Adrenal gland (tissue), 12 donors: Measurements from ENCODE around the gene PPT1. TPM values are rescaled to one million over a fixed set of nuclear protein-coding genes. Genes with fewer than 3 reads are reported as not detected.

Experiments used
- DNase-seq, 7 donors: peaks; one replicate each; pipeline ENCODE4 v3.0.0-alpha.2; 2019 to 2020
- H3K27ac ChIP-seq, 5 donors: fragments of 200-600 bp; sonication (generic) in 4 of 5; 1 replicate in 3 of 5; 2 replicates in 2 of 5; pipeline versions ENCODE4 v1.5.1 to v1.8.0; 2016 to 2020; ENCODE audit warnings: mild to moderate bottlenecking in 1 of 5
- H3K27me3 ChIP-seq: fragments of 200-600 bp; 2 replicates; pipeline ENCODE4 v1.8.0; 2021
- H3K36me3 ChIP-seq, 2 donors: fragments of 200-600 bp; replicated peaks in 1 of 2; 1 replicate in 1 of 2; 2 replicates in 1 of 2; pipeline versions ENCODE4 v1.5.1 to v1.8.0; 2018 to 2022
- H3K4me1 ChIP-seq, 2 donors: fragments of 200-600 bp; replicated peaks in 1 of 2; 1 replicate in 1 of 2; 2 replicates in 1 of 2; pipeline versions ENCODE4 v1.5.1 to v1.8.0; 2018 to 2021
- H3K4me3 ChIP-seq, 4 donors: fragments of 200-600 bp; sonication (generic) in 3 of 4; one replicate each; pipeline ENCODE4 v1.5.1; 2016 to 2018
- H3K9me3 ChIP-seq, 3 donors: fragments of 200-600 bp; sonication (generic) in 1 of 3; replicated peaks in 1 of 3; 1 replicate in 2 of 3; 2 replicates in 1 of 3; pipeline versions ENCODE4 v1.5.1 to v1.8.0; 2016 to 2021
- POLR2A ChIP-seq, 2 donors: fragments of 450-650 bp; IDR thresholded peaks; one replicate each; pipeline ENCODE4 v1.6.1; 2017; ENCODE audit warnings: antibody characterized with exemption in 2 of 2, mild to moderate bottlenecking in 2 of 2, moderate library complexity in 1 of 2
- WGBS, 4 donors: extraction: QIAGEN DNeasy Blood & Tissue Kit in 2 of 4; methylation state at CpG; one replicate each; pipeline versions ENCODE4 v1.1.5 to v1.1.7; 2013 to 2017; 5-methylcytosine and 5-hydroxymethylcytosine counted together
- intact Hi-C, 2 donors: fragments of 100-400 bp; cut with DNase I; formaldehyde crosslinking; loops; one replicate each; pipeline versions ENCODE4 v1.14.1 to v1.15.0; 2022 to 2023
- polyA plus RNA-seq, 3 donors: library from polyadenylated mRNA; stranded (reverse); fragments of 200-250 nt in 2 of 3; fragments of 350-450 nt in 1 of 3; fragmentation: Illumina TruSeq in 1 of 3; extraction: RNeasy Lipid Tissue Mini Kit (QIAGEN cat#74804) in 1 of 3; gene quantifications; one replicate each; pipeline ENCODE4 v1.2.3, GENCODE V29; 2013 to 2014
- total RNA-seq, 9 donors: library from RNA; depleted of rRNA in 4 of 9; stranded (reverse); fragments of >200 nt in 4 of 9; fragments of 120-200 nt in 1 of 9; fragmentation: NEBNext Ultra II Directional in 1 of 9; extraction: Animal tissue kit (Norgen Biotek cat#: 25700) in 1 of 9; gene quantifications; one replicate each; pipeline versions ENCODE4 v1.1.0 to v1.2.4, GENCODE V29; 2013 to 2023
- TF ChIP-seq, protein P1 (sequence below), 6 experiments: fragments of 450-650 bp in 4 of 6; fragments of 200-600 bp in 2 of 6; sonication (generic) in 1 of 6; IDR thresholded peaks; 1 replicate in 5 of 6; 2 replicates in 1 of 6; pipeline versions ENCODE4 v1.5.1 to v1.8.0; 2016 to 2021; ENCODE audit warnings: antibody characterized with exemption in 6 of 6, mild to moderate bottlenecking in 2 of 6, moderate library complexity in 1 of 6
- donor health status: healthy with polysubstance abuse.
- donor health status: Bipolar disorder and iron deficiency.
- donor health status: DM: yes; HTN: yes; CAD: no.
- donor health status: DM: no; HTN: no; CAD: no.
- donor health status: DM: no; HTN: no; CAD: no.
- donor health status: DM: yes; HTN: yes; CAD: no.

Gene PPT1
- total and polyA plus RNA-seq, 12 donors = 55.3 to 136 (median 76.6) TPM

DNA sequence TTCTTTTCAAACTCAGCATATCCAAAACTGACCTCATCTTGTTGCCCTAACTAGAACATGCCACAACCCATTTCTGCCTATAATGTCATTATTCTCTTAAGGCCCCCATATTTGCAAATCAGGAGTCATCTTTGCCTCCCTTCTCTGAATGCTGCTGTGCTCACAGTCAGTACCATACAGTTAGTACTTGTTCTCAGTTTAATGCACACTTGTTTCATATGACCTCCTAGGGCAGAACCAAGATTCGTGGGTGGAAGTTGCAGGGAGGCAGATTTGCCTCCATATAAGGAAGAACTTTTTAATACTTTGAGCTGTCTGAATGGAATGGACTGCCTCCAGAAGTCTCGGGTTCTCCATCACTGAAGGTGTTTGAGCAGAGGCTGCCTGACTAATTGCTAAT, 47.3 kb downstream of the PPT1 start:
- no peak for TF ChIP-seq POLR2A (IDR thresholded peaks at IDR 0.05)
- TF ChIP-seq, protein P1, sequence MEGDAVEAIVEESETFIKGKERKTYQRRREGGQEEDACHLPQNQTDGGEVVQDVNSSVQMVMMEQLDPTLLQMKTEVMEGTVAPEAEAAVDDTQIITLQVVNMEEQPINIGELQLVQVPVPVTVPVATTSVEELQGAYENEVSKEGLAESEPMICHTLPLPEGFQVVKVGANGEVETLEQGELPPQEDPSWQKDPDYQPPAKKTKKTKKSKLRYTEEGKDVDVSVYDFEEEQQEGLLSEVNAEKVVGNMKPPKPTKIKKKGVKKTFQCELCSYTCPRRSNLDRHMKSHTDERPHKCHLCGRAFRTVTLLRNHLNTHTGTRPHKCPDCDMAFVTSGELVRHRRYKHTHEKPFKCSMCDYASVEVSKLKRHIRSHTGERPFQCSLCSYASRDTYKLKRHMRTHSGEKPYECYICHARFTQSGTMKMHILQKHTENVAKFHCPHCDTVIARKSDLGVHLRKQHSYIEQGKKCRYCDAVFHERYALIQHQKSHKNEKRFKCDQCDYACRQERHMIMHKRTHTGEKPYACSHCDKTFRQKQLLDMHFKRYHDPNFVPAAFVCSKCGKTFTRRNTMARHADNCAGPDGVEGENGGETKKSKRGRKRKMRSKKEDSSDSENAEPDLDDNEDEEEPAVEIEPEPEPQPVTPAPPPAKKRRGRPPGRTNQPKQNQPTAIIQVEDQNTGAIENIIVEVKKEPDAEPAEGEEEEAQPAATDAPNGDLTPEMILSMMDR (IDR thresholded peaks at IDR 0.05) = no peak
- H3K27ac ChIP-seq = no peak overlapping the region
- no peaks in the 10 kb centered on the region for H3K36me3 ChIP-seq
- H3K9me3 ChIP-seq = no peaks in the 10 kb centered on the region
- peaks cover 0 to 55% of the 10 kb centered on the region in 2 donors for H3K4me1 ChIP-seq
- DNase-seq = no peak
- H3K27me3 ChIP-seq = no peaks in the 10 kb centered on the region
- no peak overlapping the region for H3K4me3 ChIP-seq
- intact Hi-C loops = no loop called here
- WGBS, 4 donors = 54 to 57% (median 56%) methylated on average over 2 of the region's 2 CpGs

DNA sequence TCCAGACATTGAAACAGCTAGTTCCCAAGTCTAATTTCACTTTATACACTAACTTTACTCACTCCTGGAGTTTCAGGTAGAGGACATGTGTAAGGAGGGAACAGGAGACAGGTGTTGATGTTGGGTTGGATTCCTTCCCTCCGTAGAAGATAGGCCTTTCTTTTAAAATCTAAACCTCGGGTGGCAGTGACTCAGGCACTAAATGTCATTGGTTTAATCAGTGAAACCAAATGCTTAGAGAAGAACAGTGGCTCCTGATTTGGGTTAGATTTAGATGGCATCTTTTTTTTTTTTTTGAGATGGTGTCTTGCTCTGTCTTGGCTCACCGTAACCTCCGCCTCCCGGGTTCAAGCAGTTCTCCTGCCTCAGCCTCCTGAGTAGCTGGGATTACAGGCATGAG, 49.3 kb downstream of the PPT1 start:
- Histone ChIP-seq H3K27me3 (no peaks in the 10 kb centered on the region), H3K4me3 (no peak overlapping the region), H3K9me3 (no peaks in the 10 kb centered on the region), H3K4me1 (peaks cover 9 to 66% of the 10 kb centered on the region in 2 donors), H3K27ac (no peak overlapping the region), H3K36me3 (peaks cover 0 to under 1% of the 10 kb centered on the region in 2 donors)
- intact Hi-C loops = no loop called here
- TF ChIP-seq, protein P1 (IDR thresholded peaks at IDR 0.05) = no peak
- no peak for TF ChIP-seq POLR2A (IDR thresholded peaks at IDR 0.05)
- no peak for DNase-seq
- WGBS, 4 donors = 78 to 89% (median 83%) methylated on average over 5 of the region's 5 CpGs

DNA sequence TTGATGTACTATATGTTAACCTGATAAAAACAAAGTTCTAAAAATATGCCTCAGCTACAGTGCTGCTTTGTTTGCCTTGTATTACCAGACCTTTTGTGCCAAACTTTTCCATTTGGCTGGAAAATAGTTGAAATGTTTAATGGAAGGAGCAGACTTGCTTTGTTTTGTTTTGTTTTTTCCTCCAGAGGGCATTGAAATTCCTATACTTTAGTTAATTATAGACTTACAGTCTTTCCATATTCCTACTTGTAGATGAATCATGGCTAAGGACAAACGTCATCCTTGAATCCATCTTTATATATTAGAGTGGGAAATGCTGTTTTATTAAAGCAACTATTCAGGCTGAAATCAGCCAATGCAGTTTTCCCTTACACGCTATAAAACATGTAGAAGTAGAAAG, 49.8 kb downstream of the PPT1 start:
- H3K27ac ChIP-seq = no peak overlapping the region

DNA sequence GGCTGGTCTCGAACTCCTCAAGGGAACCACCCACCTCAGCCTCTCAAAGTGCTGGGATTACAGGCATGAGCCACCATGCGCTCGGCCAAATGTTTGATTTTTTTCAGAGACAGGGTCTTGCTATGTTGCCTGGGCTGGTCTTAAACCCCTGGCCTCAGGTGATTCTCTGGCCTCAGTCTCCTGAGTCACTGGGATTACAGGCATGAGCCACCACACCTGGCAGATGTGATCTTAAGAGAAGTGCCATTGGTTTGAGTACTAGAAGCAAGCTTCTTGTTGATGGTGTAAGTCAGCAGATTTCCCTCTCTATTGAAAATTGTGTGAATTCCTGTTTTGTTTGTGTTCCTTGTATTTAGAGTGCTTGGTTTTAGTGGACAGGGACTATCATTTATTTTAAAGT, 51.3 kb downstream of the PPT1 start:
- H3K27ac ChIP-seq = no peak overlapping the region
- intact Hi-C loops = no loop called here
- H3K27me3 ChIP-seq = no peaks in the 10 kb centered on the region
- no peak for DNase-seq
- no peak for TF ChIP-seq POLR2A (IDR thresholded peaks at IDR 0.05)
- TF ChIP-seq, protein P1 (IDR thresholded peaks at IDR 0.05) = no peak
- H3K4me1 ChIP-seq = peaks cover 9 to 65% of the 10 kb centered on the region in 2 donors
- no peaks in the 10 kb centered on the region for H3K9me3 ChIP-seq
- 81 to 100% (median 97%) methylated on average over 3 of the region's 3 CpGs for WGBS, 4 donors
- H3K36me3 ChIP-seq = peaks cover 0 to 3% of the 10 kb centered on the region in 2 donors
- no peak overlapping the region for H3K4me3 ChIP-seq

More for the DNA sequence above, 49.8 kb downstream of the PPT1 start:
- Histone ChIP-seq H3K4me3 (no peak overlapping the region), H3K9me3 (no peaks in the 10 kb centered on the region), H3K36me3 (peaks cover 0 to 3% of the 10 kb centered on the region in 2 donors), H3K27me3 (no peaks in the 10 kb centered on the region), H3K4me1 (peaks cover 9 to 70% of the 10 kb centered on the region in 2 donors)
- intact Hi-C loops = no loop called here
- no peak for DNase-seq
- WGBS, 4 donors = 30 to 72% (median 48%) methylated on average over 2 of the region's 2 CpGs
- no peak for TF ChIP-seq POLR2A (IDR thresholded peaks at IDR 0.05)
- TF ChIP-seq, protein P1 (IDR thresholded peaks at IDR 0.05) = no peak
